HL-60 (cell line): ENCODE data around the gene TGFBR1.

Source experiments
- DNase-seq, 2 experiments: peaks; one replicate each; pipeline ENCODE4 v3.0.0-alpha.2; 2010 to 2020; ENCODE audit warnings: low read depth in 1 of 2, low spot score in 1 of 2
- H3K27ac ChIP-seq: fragments of 250-450 bp; sonication (Bioruptor Pico); replicated peaks from 2 replicates; pipeline ENCODE4 v1.5.1; 2020; ENCODE audit warnings: mild to moderate bottlenecking, moderate library complexity
- H3K27me3 ChIP-seq: fragments of 250-450 bp; sonication (Bioruptor Pico); 2 replicates; pipeline ENCODE4 v1.5.1; 2021; ENCODE audit warnings: mild to moderate bottlenecking, moderate library complexity; ENCODE audit not compliant: insufficient read depth, poor library complexity, severe bottlenecking
- H3K4me3 ChIP-seq: replicated peaks from 2 replicates; pipeline ENCODE4 v1.5.1; 2011; ENCODE audit warnings: mild to moderate bottlenecking, control low read depth, low read length; ENCODE audit not compliant: insufficient read depth
- CTCF ChIP-seq: IDR thresholded peaks from one replicate; pipeline ENCODE4 v1.5.1; 2011; ENCODE audit warnings: low read length, control low read depth, inconsistent platforms; ENCODE audit not compliant: insufficient read depth
- GABPA ChIP-seq: IDR thresholded peaks from 2 replicates; pipeline ENCODE4 v1.6.1; 2012; ENCODE audit warnings: low read depth
- POLR2AphosphoS5 ChIP-seq: IDR thresholded peaks from 2 replicates; pipeline ENCODE4 v1.6.1; 2012; ENCODE audit warnings: low read depth
- REST ChIP-seq: IDR thresholded peaks from 2 replicates; pipeline ENCODE4 v1.6.1; 2012; ENCODE audit warnings: low read depth; ENCODE audit not compliant: insufficient replicate concordance
- SPI1 ChIP-seq: IDR thresholded peaks from 2 replicates; pipeline ENCODE4 v1.6.1; 2012; ENCODE audit warnings: low read depth, mild to moderate bottlenecking, borderline replicate concordance

TGFBR1 gene

GRCh38 chr9:99184110-99184474 is 79.2 kb downstream of the TGFBR1 start:
- H3K27ac ChIP-seq = no peak overlapping the region
- no peak for TF ChIP-seq CTCF
- TF ChIP-seq SPI1 = no peak
- no peak for TF ChIP-seq GABPA
- no peak for TF ChIP-seq REST
- no peak for TF ChIP-seq POLR2AphosphoS5

GRCh38 chr9:99184475-99185347 is 79.8 kb downstream of the TGFBR1 start:
- peak; percentile 64 to 72 for DNase-seq
- peak; percentile 94 for TF ChIP-seq CTCF
- TF ChIP-seq POLR2AphosphoS5 = no peak
- Histone ChIP-seq H3K27me3 (no peaks in the 10 kb centered on the region), H3K27ac (no peak overlapping the region), H3K4me3 (no peak overlapping the region)

More at GRCh38 chr9:99184110-99184474, 79.2 kb downstream of the TGFBR1 start:
- Histone ChIP-seq H3K27me3 (no peaks in the 10 kb centered on the region), H3K4me3 (no peak overlapping the region)
- DNase-seq = no peak

GRCh38 chr9:99185348-99185632 is 80.4 kb downstream of the TGFBR1 start:
- Histone ChIP-seq H3K27me3 (no peaks in the 10 kb centered on the region), H3K27ac (no peak overlapping the region), H3K4me3 (no peak overlapping the region)
- no peak for TF ChIP-seq REST
- DNase-seq = no peak

GRCh38 chr9:99185934-99186333 is 81.0 kb downstream of the TGFBR1 start:
- H3K4me3 ChIP-seq = no peak overlapping the region
- no peak for TF ChIP-seq REST
- no peak for TF ChIP-seq POLR2AphosphoS5
- no peak for TF ChIP-seq GABPA
- no peak for TF ChIP-seq SPI1
- no peak for TF ChIP-seq CTCF
- no peaks in the 10 kb centered on the region for H3K27me3 ChIP-seq
- H3K27ac ChIP-seq = no peak overlapping the region
- DNase-seq = no peak
